ENCODE results near the gene GCN1. TPM values are rescaled to one million over a fixed set of nuclear protein-coding genes. Genes with fewer than 3 reads are reported as not detected.

Gene GCN1
- total RNA-seq, 1 donor from 2014 or later, result 173 TPM

DNA sequence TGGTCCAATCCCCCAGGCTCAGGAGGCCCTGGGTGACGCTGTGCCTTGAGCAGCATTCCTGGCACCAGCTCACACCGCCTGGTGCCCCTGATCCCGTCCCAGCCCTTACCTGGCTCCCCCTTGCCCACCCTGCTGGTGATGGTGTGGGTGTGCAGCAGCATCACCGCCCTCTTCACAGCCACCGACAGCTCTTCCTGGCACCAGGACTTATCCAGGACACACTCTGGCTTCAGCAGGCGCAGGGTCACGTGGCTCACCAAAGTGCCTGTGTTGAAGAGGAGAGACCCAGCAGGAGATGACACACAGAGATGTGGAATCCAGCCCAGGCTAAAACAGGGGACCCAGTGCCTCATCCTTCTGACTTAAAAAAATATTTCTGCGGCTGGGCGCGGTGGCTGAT lies 36.2 kb downstream of the GCN1 start:
- H3K27ac Mint-ChIP-seq, result no peak overlapping the region
- intact Hi-C loops (cut with micrococcal nuclease), result no loop called here
- no peaks in the 10 kb centered on the region for H3K27me3 Mint-ChIP-seq (ENCODE audit: insufficient read depth)
- H3K9me3 Mint-ChIP-seq, result no peaks in the 10 kb centered on the region
- no peak overlapping the region for H3K4me3 Mint-ChIP-seq
- H3K36me3 Mint-ChIP-seq (ENCODE audit: low read depth), result peaks cover 58% of the 10 kb centered on the region
- H3K4me1 Mint-ChIP-seq (ENCODE audit: low read depth), result peaks cover 8% of the 10 kb centered on the region
- no peak for DNase-seq (ENCODE audit: low spot score)

DNA sequence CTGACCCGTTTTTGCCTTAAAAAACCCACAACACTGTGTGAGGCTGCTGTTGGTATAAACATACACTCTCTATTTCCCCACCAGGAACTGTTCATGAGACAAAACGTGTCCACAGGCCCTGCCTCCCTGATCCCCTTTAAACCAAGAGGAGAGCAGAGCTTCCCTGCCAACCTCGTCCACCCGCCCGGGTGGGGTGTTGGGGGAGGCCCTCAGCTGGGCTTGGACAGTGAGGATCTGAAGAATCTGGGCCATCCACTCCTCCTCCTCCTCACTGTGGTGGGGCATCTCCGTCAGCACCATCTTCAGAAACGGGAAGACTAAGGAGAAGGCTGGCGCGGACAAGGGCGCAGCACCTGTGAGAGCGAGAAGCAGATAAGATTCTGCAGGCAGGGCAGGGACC lies 36.8 kb downstream of the GCN1 start:
- H3K4me1 Mint-ChIP-seq (ENCODE audit: low read depth), result peaks cover 8% of the 10 kb centered on the region
- H3K4me3 Mint-ChIP-seq, result no peak overlapping the region
- peaks cover 58% of the 10 kb centered on the region for H3K36me3 Mint-ChIP-seq (ENCODE audit: low read depth)
- no peak for DNase-seq (ENCODE audit: low spot score)
- intact Hi-C loops (cut with micrococcal nuclease), result no loop called here
- no peaks in the 10 kb centered on the region for H3K9me3 Mint-ChIP-seq
- H3K27ac Mint-ChIP-seq, result no peak overlapping the region
- no peaks in the 10 kb centered on the region for H3K27me3 Mint-ChIP-seq (ENCODE audit: insufficient read depth)

DNA sequence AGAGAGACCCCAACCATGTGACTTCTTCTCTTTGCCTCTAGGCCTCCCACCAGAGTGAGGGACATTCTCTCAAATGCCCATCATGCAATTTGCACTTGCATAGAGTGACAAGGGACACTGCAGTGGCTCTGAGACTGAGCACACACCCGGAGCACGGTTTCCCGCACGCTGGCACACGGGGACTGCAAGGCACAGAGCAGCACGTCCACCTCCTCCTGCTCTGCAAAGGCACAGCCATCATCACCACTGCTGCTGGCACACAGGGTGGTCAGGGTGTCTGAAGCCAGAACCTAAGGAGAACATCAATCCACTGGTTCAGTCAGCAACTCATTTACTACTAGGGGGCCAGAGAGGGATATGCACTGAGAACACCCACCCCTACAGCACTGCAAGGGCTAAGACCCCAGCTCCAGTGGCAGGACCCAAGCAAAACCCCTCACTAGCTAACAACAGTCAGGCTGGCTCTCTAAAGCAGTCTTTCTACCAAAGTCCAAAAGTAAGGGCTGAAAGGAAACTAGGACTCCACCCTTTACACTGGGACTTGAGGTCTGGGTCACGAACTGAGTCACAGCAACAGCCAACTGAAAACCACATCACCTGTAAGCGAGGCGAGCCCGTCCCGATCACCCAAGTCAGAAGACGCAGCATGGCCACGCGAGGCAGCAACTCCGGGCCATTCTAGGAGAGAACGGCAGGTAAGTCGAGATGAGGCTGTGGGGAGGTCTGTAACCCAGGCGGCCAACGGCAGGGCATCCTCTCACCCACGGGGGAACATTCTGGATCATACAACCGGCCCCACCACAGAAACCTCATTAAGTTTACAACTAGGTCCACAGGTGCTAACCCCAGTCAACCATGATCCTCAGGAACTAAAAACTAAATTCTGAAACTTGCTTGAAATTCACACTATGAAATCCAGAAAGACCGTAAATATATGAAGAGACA lies 37.9 kb downstream of the GCN1 start:
- peaks cover 8% of the 10 kb centered on the region for H3K4me1 Mint-ChIP-seq (ENCODE audit: low read depth)
- H3K4me3 Mint-ChIP-seq, result no peak overlapping the region
- H3K9me3 Mint-ChIP-seq, result no peaks in the 10 kb centered on the region
- no peak for DNase-seq (ENCODE audit: low spot score)
- peaks cover 52% of the 10 kb centered on the region for H3K36me3 Mint-ChIP-seq (ENCODE audit: low read depth)
- intact Hi-C loops (cut with micrococcal nuclease), result no loop called here
- H3K27ac Mint-ChIP-seq, result no peak overlapping the region
- H3K27me3 Mint-ChIP-seq (ENCODE audit: insufficient read depth), result no peaks in the 10 kb centered on the region

DNA sequence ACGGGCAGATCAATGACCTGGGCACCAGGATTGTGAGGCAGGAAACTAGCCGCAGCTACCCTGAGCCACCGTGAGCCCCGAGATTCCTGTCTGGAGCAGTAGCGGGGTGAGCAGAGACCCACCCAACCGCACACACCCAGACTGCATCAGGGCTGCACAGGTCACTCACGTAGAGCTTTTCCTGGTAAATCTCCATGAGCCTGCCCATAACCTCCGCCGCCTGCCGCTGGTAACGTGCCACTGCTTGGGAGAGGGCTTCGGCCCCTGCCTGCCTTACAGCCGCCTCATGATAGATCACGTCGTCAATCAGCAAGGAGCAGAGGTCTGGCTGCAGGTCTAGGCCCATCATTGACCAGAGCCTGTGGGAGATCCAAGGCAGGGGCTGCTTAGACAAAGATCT lies 39.4 kb downstream of the GCN1 start:
- H3K27me3 Mint-ChIP-seq (ENCODE audit: insufficient read depth), result no peaks in the 10 kb centered on the region
- H3K9me3 Mint-ChIP-seq, result no peaks in the 10 kb centered on the region
- no peak for DNase-seq (ENCODE audit: low spot score)
- no peak overlapping the region for H3K4me3 Mint-ChIP-seq
- peaks cover 39% of the 10 kb centered on the region for H3K36me3 Mint-ChIP-seq (ENCODE audit: low read depth)
- intact Hi-C loops (cut with micrococcal nuclease), result no loop called here
- no peak overlapping the region for H3K27ac Mint-ChIP-seq
- peaks cover 8% of the 10 kb centered on the region for H3K4me1 Mint-ChIP-seq (ENCODE audit: low read depth)

DNA sequence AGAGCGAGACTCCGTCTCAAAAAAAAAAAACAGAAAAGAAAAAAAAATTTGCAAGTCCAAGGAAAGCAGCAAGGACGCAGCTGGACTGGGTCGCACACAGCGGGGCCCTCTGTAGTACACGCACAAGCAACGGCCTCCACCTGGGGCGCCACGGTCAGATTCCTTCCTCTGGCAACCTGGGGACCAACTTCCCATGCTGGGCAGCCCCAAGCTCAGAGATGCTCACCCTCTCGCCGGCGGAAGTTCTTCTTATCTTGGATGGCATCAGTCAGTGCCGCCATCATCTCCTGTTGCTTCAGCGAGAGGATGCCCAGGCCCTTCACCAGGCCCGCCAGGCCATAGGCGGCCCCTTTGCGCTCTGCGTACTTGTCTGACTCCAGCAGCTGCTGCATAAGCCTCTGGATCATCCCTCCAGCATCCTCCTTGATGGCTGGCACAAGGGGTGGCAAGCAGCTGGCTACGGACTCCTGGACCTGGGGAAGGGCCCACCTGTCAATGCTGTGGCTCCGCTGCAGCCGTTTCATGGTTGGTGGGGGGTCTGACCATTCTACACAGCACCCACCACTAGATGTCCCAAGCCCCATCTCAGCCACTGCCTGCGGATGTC lies 43.5 kb downstream of the GCN1 start:
- Mint-ChIP-seq H3K4me3 (no peak overlapping the region), H3K9me3 (no peaks in the 10 kb centered on the region), H3K27ac (no peak overlapping the region), H3K27me3 (ENCODE audit: insufficient read depth) (no peaks in the 10 kb centered on the region), H3K4me1 (ENCODE audit: low read depth) (no peaks in the 10 kb centered on the region), H3K36me3 (ENCODE audit: low read depth) (peaks cover 22% of the 10 kb centered on the region)
- DNase-seq (ENCODE audit: low spot score), result no peak
- intact Hi-C loops (cut with micrococcal nuclease), result no loop called here

DNA sequence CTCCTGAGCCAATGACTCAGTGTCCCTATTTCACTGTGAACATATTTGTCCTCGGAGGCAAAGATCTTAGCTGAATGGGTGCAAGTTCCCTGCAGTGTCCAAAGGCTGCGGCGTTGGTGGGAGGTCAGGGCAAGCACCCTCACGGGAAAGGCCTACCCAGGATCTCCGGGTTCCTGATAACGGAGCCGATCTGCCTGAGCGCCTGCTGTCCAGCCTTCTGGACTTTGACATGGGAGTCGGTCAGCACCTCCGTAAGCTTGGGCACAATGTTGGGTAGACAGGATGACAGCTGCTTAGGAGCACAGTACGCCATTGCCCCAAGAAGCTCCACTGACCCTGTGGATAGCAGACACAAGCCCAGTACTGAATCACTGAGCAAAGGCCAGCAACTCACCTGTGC lies 46.5 kb downstream of the GCN1 start:
- H3K27me3 Mint-ChIP-seq (ENCODE audit: insufficient read depth), result no peaks in the 10 kb centered on the region
- H3K4me1 Mint-ChIP-seq (ENCODE audit: low read depth), result no peaks in the 10 kb centered on the region
- H3K9me3 Mint-ChIP-seq, result no peaks in the 10 kb centered on the region
- H3K36me3 Mint-ChIP-seq (ENCODE audit: low read depth), result peaks cover 21% of the 10 kb centered on the region
- intact Hi-C loops (cut with micrococcal nuclease), result no loop called here
- no peak for DNase-seq (ENCODE audit: low spot score)
- no peak overlapping the region for H3K27ac Mint-ChIP-seq
- H3K4me3 Mint-ChIP-seq, result no peak overlapping the region

DNA sequence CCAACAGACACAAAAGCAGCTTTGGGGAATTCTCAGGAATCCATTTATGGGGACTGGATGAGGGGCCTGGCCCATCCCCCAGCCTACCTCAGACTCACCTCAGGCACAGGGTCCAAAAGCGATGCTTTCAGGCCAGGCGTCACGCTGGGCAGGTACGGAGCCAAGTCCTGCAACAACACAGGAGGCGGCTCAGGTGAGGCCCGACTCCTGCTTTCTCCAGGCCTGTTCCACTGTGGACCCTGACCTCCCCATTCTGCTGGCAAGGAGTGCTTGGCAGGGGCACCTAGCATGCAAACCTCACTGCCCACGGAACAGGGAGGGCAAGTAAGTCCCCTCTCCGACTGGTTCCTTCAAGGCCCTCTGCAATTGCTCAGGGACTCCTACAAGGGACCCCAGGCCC lies 49.4 kb downstream of the GCN1 start:
- Mint-ChIP-seq H3K36me3 (ENCODE audit: low read depth) (peaks cover 45% of the 10 kb centered on the region), H3K27ac (no peak overlapping the region), H3K4me1 (ENCODE audit: low read depth) (no peaks in the 10 kb centered on the region), H3K4me3 (no peak overlapping the region), H3K9me3 (no peaks in the 10 kb centered on the region), H3K27me3 (ENCODE audit: insufficient read depth) (no peaks in the 10 kb centered on the region)
- no peak for DNase-seq (ENCODE audit: low spot score)
- intact Hi-C loops (cut with micrococcal nuclease), result no loop called here

DNA sequence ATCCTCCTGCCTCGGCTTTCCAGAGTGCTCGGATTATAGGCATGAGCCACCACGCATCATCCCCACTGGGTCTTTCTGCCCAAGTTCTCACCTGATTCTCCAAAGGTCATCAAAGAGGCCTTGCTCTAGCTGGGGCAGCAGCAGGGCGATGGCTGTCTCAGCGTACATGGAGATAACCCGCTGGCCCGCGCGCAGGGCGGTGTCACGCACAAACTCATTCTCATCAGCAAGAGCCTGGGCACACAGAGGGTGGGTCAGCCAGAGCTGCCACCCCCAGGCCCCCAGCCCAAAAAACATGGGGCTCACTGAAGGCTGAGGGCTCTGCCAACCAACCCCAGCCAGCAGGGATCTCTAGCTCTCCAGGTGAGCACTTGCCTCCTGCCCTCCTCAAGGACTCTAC lies 50.3 kb downstream of the GCN1 start:
- no peaks in the 10 kb centered on the region for H3K27me3 Mint-ChIP-seq (ENCODE audit: insufficient read depth)
- DNase-seq (ENCODE audit: low spot score), result no peak
- H3K4me1 Mint-ChIP-seq (ENCODE audit: low read depth), result no peaks in the 10 kb centered on the region
- H3K9me3 Mint-ChIP-seq, result no peaks in the 10 kb centered on the region
- no peak overlapping the region for H3K27ac Mint-ChIP-seq
- no peak overlapping the region for H3K4me3 Mint-ChIP-seq
- peaks cover 50% of the 10 kb centered on the region for H3K36me3 Mint-ChIP-seq (ENCODE audit: low read depth)
- intact Hi-C loops (cut with micrococcal nuclease), result no loop called here

DNA sequence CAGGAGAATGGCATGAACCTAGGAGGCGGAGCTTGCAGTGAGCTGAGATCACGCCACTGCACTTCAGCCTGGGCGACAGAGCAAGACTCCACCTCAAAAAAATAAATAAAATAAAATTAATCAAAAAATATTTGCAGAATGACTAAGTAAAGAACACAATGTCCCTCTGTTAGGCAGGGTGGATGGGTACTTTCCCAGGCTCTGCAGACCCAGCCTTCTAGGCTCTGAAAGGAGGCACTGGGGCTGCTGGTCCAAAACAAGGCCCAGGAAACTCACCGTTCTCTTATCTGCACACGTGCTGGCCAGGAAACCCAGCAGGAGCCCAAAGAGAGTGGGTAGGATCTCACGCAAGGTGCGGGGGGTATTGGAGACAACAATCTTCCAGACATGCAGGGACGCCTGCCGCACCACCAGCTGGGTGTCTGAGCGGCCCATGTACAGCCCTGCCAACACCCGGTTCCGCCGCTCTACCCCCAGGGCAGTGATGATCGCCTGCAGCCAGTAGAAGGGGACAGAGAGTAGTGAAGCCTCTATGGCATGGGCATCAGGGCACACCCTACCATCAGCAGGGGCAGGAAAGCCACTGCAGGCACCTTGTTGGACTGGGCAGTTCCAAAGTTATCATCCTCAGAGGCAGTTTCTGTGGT lies 52.2 kb downstream of the GCN1 start:
- Mint-ChIP-seq H3K27me3 (ENCODE audit: insufficient read depth) (no peaks in the 10 kb centered on the region), H3K9me3 (no peaks in the 10 kb centered on the region), H3K4me1 (ENCODE audit: low read depth) (no peaks in the 10 kb centered on the region), H3K27ac (no peak overlapping the region), H3K36me3 (ENCODE audit: low read depth) (peaks cover 49% of the 10 kb centered on the region), H3K4me3 (no peak overlapping the region)
- intact Hi-C loops (cut with micrococcal nuclease), result no loop called here
- no peak for DNase-seq (ENCODE audit: low spot score)

DNA sequence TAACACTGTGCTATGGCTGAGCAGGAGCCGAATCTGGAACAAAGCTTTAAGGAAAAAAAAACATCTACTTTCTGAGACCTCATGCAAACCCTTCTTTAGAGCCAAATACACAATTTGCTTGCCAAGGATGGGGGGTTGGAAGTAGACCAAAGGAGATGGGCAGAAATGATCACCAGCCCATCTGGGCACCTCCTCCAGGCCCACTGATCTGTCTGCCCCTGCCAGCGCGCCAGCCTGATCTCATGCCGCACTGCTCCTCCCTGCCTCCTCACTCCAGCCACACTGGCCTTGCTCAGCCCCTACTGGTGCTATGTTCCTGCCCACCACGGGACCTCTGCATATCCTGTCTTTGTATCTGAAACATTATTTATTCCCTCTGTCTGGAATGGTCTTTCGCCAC lies 53.2 kb downstream of the GCN1 start:
- intact Hi-C loops (cut with micrococcal nuclease), result no loop called here
- no peaks in the 10 kb centered on the region for H3K9me3 Mint-ChIP-seq
- peaks cover 48% of the 10 kb centered on the region for H3K36me3 Mint-ChIP-seq (ENCODE audit: low read depth)

DNA sequence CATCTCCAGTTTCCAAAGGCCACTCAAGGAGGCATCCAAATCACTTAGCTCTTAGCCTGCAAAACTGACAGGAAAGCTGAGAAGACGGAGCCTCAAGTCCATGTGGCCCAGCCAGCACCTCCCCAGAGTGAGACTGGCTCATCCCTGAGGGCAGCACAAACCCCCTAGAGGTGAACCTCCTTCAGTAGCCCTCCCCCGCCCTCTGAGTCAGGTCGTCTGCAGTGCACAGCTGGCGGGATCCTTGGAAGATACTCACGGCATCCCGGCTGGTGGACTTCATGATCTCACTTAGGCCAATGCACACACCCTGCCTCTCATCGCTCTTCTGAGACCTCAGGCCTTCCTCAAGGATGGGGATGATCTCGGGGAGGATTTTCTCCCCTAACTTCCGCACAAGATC lies 53.9 kb downstream of the GCN1 start:
- Mint-ChIP-seq H3K27me3 (ENCODE audit: insufficient read depth) (no peaks in the 10 kb centered on the region), H3K9me3 (no peaks in the 10 kb centered on the region), H3K36me3 (ENCODE audit: low read depth) (peaks cover 52% of the 10 kb centered on the region), H3K27ac (no peak overlapping the region), H3K4me3 (no peak overlapping the region), H3K4me1 (ENCODE audit: low read depth) (no peaks in the 10 kb centered on the region)
- DNase-seq (ENCODE audit: low spot score), result no peak
- intact Hi-C loops (cut with micrococcal nuclease), result no loop called here

More for the DNA sequence above, 53.2 kb downstream of the GCN1 start:
- H3K27me3 Mint-ChIP-seq (ENCODE audit: insufficient read depth), result no peaks in the 10 kb centered on the region
- no peak for DNase-seq (ENCODE audit: low spot score)
- H3K4me3 Mint-ChIP-seq, result no peak overlapping the region
- no peak overlapping the region for H3K27ac Mint-ChIP-seq
- no peaks in the 10 kb centered on the region for H3K4me1 Mint-ChIP-seq (ENCODE audit: low read depth)

DNA sequence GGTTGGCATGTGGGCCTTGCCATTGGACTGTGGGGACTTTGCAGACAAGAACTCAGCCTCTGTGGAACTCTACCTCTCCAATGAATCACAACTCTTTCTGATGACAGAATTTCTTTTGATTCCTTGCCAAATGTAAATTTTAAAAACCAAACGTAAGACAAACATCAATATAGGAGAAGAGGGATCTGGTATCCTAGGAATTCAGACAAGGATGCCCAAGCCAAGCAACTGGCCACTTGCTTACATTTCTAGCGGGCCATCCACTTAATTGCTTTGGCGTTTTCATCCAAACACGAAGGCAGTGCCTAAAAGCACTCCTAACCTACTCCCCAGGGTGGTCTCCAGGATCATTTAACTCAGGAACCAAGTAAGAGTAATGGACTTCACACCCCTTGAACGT lies 54.6 kb downstream of the GCN1 start:
- Mint-ChIP-seq H3K9me3 (no peaks in the 10 kb centered on the region), H3K36me3 (ENCODE audit: low read depth) (peaks cover 51% of the 10 kb centered on the region), H3K4me3 (no peak overlapping the region), H3K27me3 (ENCODE audit: insufficient read depth) (no peaks in the 10 kb centered on the region), H3K4me1 (ENCODE audit: low read depth) (no peaks in the 10 kb centered on the region), H3K27ac (no peak overlapping the region)
- intact Hi-C loops (cut with micrococcal nuclease), result no loop called here
- DNase-seq (ENCODE audit: low spot score), result no peak

DNA sequence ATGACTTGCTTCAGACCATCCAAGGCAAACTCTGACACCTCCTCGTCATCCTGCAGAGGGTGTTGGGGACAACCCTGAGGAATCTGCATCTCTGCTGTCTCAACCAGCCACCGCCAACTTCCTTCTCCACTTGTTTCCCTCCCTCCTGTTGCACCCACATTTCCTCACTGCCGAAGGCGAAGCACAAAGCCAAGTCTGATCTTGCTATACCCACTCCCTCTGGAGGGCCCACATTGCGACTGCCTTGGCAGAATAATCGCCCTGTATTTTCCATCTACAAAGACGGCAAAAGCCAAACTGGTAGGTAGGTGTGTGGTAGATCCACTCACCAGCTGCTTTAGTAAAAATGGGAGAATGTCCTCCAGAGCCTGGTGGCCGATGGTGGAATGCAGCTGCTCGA lies 56.1 kb downstream of the GCN1 start:
- Mint-ChIP-seq H3K27me3 (ENCODE audit: insufficient read depth) (no peaks in the 10 kb centered on the region), H3K4me1 (ENCODE audit: low read depth) (no peaks in the 10 kb centered on the region), H3K36me3 (ENCODE audit: low read depth) (peaks cover 50% of the 10 kb centered on the region), H3K27ac (no peak overlapping the region), H3K4me3 (no peak overlapping the region), H3K9me3 (no peaks in the 10 kb centered on the region)
- intact Hi-C loops (cut with micrococcal nuclease), result no loop called here
- DNase-seq (ENCODE audit: low spot score), result no peak
